ENCODE results near the gene CTNNA3. TPM values are rescaled to one million over a fixed set of nuclear protein-coding genes. Genes with fewer than 3 reads are reported as not detected.

Gene CTNNA3
- total RNA-seq, 1 donor from 2014 or later: not detected

- no peak for TF ChIP-seq CTCF (IDR thresholded peaks at IDR 0.05)
- ChIA-PET POLR2A (no interaction called here), CTCF (no interaction called here)
Observed at GRCh38 chr10:67112765-67113164, 583.2 kb downstream of the CTNNA3 start.

GRCh38 chr10:67110286-67110685, 585.7 kb downstream of the CTNNA3 start:
- Mint-ChIP-seq H3K27me3 (no peaks in the 10 kb centered on the region), H3K4me1 (no peaks in the 10 kb centered on the region), H3K36me3 (ENCODE audit: low read depth) (no peaks in the 10 kb centered on the region), H3K27ac (no peak overlapping the region), H3K9me3 (no peaks in the 10 kb centered on the region), H3K4me3 (no peak overlapping the region)
- no peak for TF ChIP-seq CTCF (IDR thresholded peaks at IDR 0.05)
- intact Hi-C loops (cut with micrococcal nuclease): no loop called here
- DNase-seq (no peak), ATAC-seq (ENCODE audit: low read depth) (no peak)
- ChIA-PET CTCF (no interaction called here), POLR2A (no interaction called here)

More at GRCh38 chr10:67112765-67113164, 583.2 kb downstream of the CTNNA3 start:
- Mint-ChIP-seq H3K4me1 (no peaks in the 10 kb centered on the region), H3K4me3 (no peak overlapping the region), H3K27ac (no peak overlapping the region), H3K27me3 (no peaks in the 10 kb centered on the region), H3K9me3 (no peaks in the 10 kb centered on the region), H3K36me3 (ENCODE audit: low read depth) (no peaks in the 10 kb centered on the region)
- intact Hi-C loops (cut with micrococcal nuclease): no loop called here
- DNase-seq: no peak
- no peak for ATAC-seq (ENCODE audit: low read depth)

GRCh38 chr10:67107670-67108069, 588.3 kb downstream of the CTNNA3 start:
- ChIA-PET POLR2A (no interaction called here), CTCF (no interaction called here)
- ATAC-seq (ENCODE audit: low read depth): no peak
- intact Hi-C loops (cut with micrococcal nuclease): no loop called here
- H3K9me3 Mint-ChIP-seq: no peaks in the 10 kb centered on the region
- H3K4me1 Mint-ChIP-seq: no peaks in the 10 kb centered on the region
- H3K27me3 Mint-ChIP-seq: no peaks in the 10 kb centered on the region
- no peak for DNase-seq
- H3K27ac Mint-ChIP-seq: no peak overlapping the region
- H3K4me3 Mint-ChIP-seq: no peak overlapping the region
- H3K36me3 Mint-ChIP-seq (ENCODE audit: low read depth): no peaks in the 10 kb centered on the region
- TF ChIP-seq CTCF (IDR thresholded peaks at IDR 0.05): no peak

GRCh38 chr10:67100951-67101350, 595.0 kb downstream of the CTNNA3 start:
- no peaks in the 10 kb centered on the region for H3K4me1 Mint-ChIP-seq
- no peak overlapping the region for H3K27ac Mint-ChIP-seq
- no peaks in the 10 kb centered on the region for H3K9me3 Mint-ChIP-seq
- intact Hi-C loops (cut with micrococcal nuclease): no loop called here
- ATAC-seq (ENCODE audit: low read depth) (no peak), DNase-seq (no peak)
- no peaks in the 10 kb centered on the region for H3K27me3 Mint-ChIP-seq
- no peak for TF ChIP-seq CTCF (IDR thresholded peaks at IDR 0.05)
- H3K4me3 Mint-ChIP-seq: no peak overlapping the region
- no peaks in the 10 kb centered on the region for H3K36me3 Mint-ChIP-seq (ENCODE audit: low read depth)
- CTCF ChIA-PET: no interaction called here
- POLR2A ChIA-PET: no interaction called here

GRCh38 chr10:67098461-67098860, 597.5 kb downstream of the CTNNA3 start:
- Mint-ChIP-seq H3K36me3 (ENCODE audit: low read depth) (no peaks in the 10 kb centered on the region), H3K27me3 (no peaks in the 10 kb centered on the region), H3K27ac (no peak overlapping the region), H3K9me3 (no peaks in the 10 kb centered on the region), H3K4me3 (no peak overlapping the region), H3K4me1 (no peaks in the 10 kb centered on the region)
- DNase-seq (no peak), ATAC-seq (ENCODE audit: low read depth) (no peak)
- intact Hi-C loops (cut with micrococcal nuclease): no loop called here
- TF ChIP-seq CTCF (IDR thresholded peaks at IDR 0.05): no peak
- POLR2A ChIA-PET: no interaction called here
- CTCF ChIA-PET: no interaction called here

All from activated B cell treated with CpG ODN at 0.5 μM for 24 hours (primary cell).